RWPE1 (cell line): ENCODE data around the gene COL21A1.

Source experiments
- CTCF ChIA-PET: fragments of 350-600 bp; sonication (Branson Sonifier 250); formaldehyde crosslinking; extraction: SDS; loops from one replicate; lab custom pipeline; 2021; lab: Yijun Ruan, JAX
- POLR2A ChIA-PET: fragments of 400-600 bp; formaldehyde crosslinking; extraction: SDS; loops from one replicate; lab custom pipeline; 2020; ENCODE audit warnings: antibody characterized with exemption; ENCODE audit not compliant: low non-redundant PET; lab: Yijun Ruan, JAX
- DNase-seq: peaks from one replicate; pipeline ENCODE4 v3.0.0; 2012; ENCODE audit warnings: low spot score
- H3K27ac ChIP-seq: fragments of 450-650 bp; 2 replicates; pipeline ENCODE4 v1.5.1; 2017
- CTCF ChIP-seq: fragments of 450-650 bp; conservative IDR thresholded peaks from 2 replicates; pipeline ENCODE4 v1.5.1; 2017; ENCODE audit warnings: low read depth, mild to moderate bottlenecking

COL21A1 gene

GRCh38 chr6:56032715-56033260 is 214.6 kb downstream of the COL21A1 start:
- CTCF ChIA-PET: no interaction called here

GRCh38 chr6:56027865-56028264 is 219.5 kb downstream of the COL21A1 start:
- TF ChIP-seq CTCF: no peak
- POLR2A ChIA-PET: no interaction called here
- DNase-seq: no peak
- no peak overlapping the region for H3K27ac ChIP-seq
- CTCF ChIA-PET: interaction anchor here (0.8 kb wide), 1 partner anchor 9 kb away, joined by 3 read pairs; no protein-coding TSS in a partner anchor

More at GRCh38 chr6:56032715-56033260, 214.6 kb downstream of the COL21A1 start:
- POLR2A ChIA-PET: no interaction called here
- no peak for TF ChIP-seq CTCF
- no peak overlapping the region for H3K27ac ChIP-seq
- no peak for DNase-seq

GRCh38 chr6:56026455-56027180 is 220.8 kb downstream of the COL21A1 start:
- DNase-seq: no peak
- ChIA-PET CTCF (no interaction called here), POLR2A (no interaction called here)
- no peak overlapping the region for H3K27ac ChIP-seq
- TF ChIP-seq CTCF: no peak

- CTCF ChIA-PET: no interaction called here
- H3K27ac ChIP-seq: no peak overlapping the region
- no peak for TF ChIP-seq CTCF
Measured at GRCh38 chr6:56025795-56026194, 221.6 kb downstream of the COL21A1 start.

GRCh38 chr6:56024931-56025330 is 222.4 kb downstream of the COL21A1 start:
- no peak for DNase-seq
- no peak overlapping the region for H3K27ac ChIP-seq
- CTCF ChIA-PET: no interaction called here
- POLR2A ChIA-PET: no interaction called here
- TF ChIP-seq CTCF: no peak

More at GRCh38 chr6:56025795-56026194, 221.6 kb downstream of the COL21A1 start:
- no peak for DNase-seq
- POLR2A ChIA-PET: no interaction called here

- no peak for TF ChIP-seq CTCF
- POLR2A ChIA-PET: no interaction called here
- DNase-seq: no peak
- no peak overlapping the region for H3K27ac ChIP-seq
- CTCF ChIA-PET: no interaction called here
Measured at GRCh38 chr6:56023829-56024228, 223.6 kb downstream of the COL21A1 start.
